Activated T-helper 9 cell treated with anti-CD3 and anti-CD28 coated beads, Interleukin-2, amount 50 U/mL, for 16 hours (primary cell): ENCODE measurements around the gene ERCC6L.
"Not testable (repeated sequence)": the region's sequence is repeated elsewhere in the genome, so short reads cannot be mapped to it uniquely, and the experiment has no call there.

Experiments used
- DNase-seq: peaks from one replicate; pipeline ENCODE4 v3.0.0-alpha.2; 2020; ENCODE audit warnings: low read depth

Gene ERCC6L

DNA sequence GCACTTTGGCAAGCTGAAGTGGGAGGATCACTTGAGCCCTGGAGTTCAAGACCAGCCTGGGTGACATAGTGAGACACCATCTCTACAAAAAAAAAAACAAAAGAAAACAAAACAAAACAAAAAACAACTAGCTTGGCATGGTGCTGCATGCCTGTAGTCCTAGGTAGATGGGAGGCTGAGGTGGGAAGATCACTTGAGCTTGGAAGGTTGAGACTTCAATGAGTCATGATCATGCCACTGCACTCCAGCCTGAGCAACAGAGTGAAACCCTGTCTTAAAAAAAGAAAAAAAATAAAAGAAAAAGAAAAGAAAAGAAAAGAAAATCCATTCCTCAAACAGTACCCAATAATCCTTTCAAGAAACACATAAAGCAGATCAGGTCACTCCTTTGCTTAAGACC lies 14.9 kb upstream of the ERCC6L start:
- no peak for DNase-seq

- no peak for DNase-seq
These were observed 8.5 kb upstream of the ERCC6L start for GRCh38 chrX:72247206-72247942.

- DNase-seq, result peak; percentile 26
These were observed 6.7 kb upstream of the ERCC6L start for GRCh38 chrX:72245461-72246089.

GRCh38 chrX:72243472-72243871 lies 4.6 kb upstream of the ERCC6L start:
- DNase-seq, result no peak

DNA sequence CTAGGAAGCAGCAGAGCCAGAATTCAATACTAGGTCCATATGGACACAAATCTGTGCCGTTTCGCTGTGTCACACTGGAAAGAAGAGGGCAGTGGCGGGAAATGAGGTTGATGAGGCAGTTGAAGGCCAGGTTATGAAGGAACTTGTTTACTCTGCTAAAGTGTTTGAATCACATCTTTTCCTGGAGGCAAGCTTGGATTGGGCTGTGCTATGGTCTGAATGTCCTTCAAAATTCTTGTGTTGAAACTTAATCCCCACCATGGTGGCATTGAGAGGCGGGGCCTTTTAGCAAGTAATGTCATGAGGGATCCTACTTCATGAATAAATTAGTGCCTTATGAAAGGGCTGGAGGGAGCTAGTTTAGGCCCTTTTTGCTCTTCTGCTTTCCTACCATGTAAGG lies 2.1 kb upstream of the ERCC6L start:
- DNase-seq, result no peak

DNA sequence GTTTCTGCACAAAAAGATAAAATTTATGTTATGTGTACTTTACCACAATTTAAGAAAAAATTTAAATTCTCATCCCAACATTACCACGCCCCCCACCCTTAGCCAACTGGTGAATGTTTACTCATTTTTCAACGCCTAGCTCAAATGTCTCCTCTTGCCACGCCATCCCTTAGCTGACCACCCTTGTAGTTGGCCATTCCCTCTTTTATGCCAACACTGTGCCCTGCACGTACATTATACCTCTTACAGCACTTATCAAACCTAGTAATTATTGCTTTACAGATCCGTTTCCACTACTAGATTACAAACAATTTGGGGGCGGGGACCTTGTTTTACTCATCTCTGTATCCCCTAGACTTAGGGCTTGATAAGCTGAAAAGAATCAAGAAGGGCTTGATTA lies 644 bp downstream of the ERCC6L start:
- no peak for DNase-seq

DNA sequence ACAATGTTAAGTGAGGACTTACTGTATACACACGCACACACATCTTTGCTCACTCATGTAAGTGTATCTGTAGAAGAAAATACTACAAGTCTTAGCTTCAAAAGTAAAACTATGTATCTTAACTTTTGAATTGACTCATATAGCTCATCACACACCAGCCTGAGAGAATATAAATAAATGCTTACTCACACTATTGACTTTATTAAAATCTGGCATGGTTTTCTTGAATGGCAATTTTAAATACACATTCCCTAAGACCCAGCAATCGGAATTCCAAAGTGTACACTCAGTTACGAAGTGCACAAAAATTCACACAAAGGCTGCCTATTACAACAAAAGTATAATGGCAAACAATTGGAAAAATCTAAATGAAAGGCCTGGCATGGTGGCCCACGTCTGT lies 2.0 kb downstream of the ERCC6L start:
- DNase-seq, result no peak

- no peak for DNase-seq
These were observed 8.5 kb downstream of the ERCC6L start for GRCh38 chrX:72230290-72230689.

GRCh38 chrX:72220375-72220774 lies 18.5 kb downstream of the ERCC6L start:
- not testable (repeated sequence) for DNase-seq

DNA sequence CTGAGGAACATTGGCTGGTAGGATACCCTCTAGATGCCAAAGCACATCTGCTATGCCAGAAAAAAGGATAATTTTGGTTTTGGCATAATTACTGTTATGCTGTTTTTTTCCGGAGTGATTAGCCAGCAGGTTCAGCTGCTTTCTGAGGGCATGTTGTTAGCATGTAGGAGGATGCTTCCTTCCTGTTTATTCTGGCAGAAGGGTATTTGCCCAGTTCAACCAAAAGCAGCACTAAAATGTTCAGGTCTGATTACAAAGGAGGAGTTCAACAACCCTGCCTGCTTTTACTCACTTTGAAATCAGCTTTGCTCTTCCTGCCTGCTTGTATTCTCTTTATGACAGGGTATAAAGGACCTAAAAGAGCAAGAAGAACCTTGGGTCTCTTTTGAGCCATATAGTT lies 21.9 kb downstream of the ERCC6L start:
- DNase-seq, result no peak

- no peak for DNase-seq
These were observed 30.6 kb downstream of the ERCC6L start for GRCh38 chrX:72208126-72208800.

DNA sequence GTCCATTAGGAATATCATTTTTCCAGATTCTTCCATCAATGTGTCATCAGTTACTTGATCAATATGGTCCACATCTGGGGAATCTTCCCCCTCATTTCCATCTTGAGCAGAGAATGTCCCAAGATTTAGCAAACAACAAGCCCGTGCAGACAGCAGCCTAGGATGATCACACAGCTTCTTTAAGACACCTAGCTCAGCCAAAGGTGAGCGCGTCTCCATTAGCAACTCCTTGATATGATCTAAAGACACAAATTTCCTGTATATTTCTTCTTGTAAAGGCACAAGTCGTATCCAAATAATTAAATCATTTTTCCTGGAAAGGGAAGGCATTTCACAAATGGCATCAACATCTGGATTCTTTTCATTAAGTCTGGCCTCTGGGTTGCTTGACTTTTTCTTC lies 31.5 kb downstream of the ERCC6L start:
- no peak for DNase-seq

GRCh38 chrX:72205706-72206105 lies 33.1 kb downstream of the ERCC6L start:
- DNase-seq, result no peak

DNA sequence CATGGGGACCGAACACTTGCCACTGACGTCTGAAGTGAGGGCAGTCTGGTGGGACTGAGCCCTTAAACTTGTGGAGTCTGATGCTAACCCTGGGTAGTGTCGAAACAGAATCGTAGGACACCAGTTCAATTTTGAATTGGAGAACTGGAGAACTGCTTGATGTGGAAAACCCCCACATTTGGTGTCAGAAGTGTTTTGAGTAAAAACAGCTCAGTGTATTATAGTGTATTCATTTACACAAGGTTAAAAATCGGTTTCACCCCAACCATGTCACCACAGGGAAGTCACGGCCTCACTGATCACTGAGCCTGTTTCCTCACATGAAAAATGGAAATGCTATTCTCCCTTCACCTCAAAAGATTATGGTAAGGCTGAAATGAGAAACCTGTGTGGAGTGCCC lies 35.4 kb downstream of the ERCC6L start:
- DNase-seq, result no peak

DNA sequence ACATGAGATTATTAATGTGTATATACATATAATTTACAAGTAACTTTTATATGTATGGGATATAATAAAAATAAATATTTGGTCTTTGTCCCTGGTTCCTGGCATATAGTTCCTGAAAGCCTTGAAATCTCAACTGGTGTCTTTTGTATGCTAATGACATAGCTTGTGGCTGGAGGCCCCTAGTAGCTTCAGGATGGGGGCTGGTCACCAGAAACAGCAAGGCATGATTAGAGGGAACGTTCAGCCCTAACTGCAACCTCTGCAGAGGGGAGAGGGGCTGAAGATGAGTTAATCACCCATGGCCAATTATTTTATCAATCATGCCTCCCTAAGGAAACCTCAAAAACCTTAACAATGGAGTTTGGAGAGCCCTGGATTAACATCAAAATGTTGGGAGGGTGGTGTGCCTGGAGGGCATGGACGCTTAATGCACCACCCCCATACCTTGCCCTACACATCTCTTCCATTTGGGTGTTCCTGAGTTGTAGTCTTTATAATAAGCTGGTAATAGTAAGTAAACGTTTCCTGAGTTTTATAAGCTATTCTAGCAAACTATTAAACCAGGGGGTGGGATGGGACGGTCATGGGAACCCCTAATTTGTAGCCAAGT lies 35.9 kb downstream of the ERCC6L start:
- DNase-seq, result no peak

DNA sequence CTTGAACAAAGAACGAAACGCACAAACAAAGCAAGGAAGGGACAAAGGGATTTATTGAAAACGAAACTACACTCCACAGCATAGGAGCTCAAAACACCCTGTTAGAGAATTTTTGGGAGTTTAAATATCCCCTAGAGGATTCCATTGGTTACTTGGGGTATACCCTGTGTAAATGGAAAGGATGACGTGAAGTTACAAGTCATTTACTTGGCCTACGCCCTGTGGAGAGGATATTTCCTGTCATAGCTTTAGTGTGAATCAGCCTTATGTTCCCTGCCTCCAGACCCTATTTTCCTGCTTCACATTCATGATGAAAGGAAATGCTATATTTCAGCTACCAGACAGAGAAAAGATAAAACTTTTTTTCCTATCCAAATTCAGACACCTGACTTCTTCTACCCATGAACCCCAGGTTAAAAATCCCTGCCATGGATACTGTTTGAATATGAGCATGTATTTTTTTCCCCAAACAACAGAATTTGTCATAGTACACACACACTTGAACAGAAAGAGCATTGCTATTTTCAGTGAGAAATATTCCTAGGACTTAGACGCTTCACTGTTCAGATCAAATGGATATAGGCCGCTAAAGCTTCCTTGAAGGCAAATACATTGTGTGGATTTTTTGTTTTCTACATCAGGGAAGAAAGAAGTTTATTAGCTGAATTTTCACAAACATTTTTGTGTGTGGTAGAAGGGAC lies 36.8 kb downstream of the ERCC6L start:
- DNase-seq, result no peak

- DNase-seq, result no peak
These were observed 55.9 kb downstream of the ERCC6L start for GRCh38 chrX:72182924-72183323.

GRCh38 chrX:72181178-72182125 lies 57.4 kb downstream of the ERCC6L start, which contains the start of gene PIN4:
Gene PIN4, plus strand, starts transcription at chrX:72181757. Its CDS starts 29 bp downstream, at chrX:72181786.
- DNase-seq, result peak; percentile 67

- DNase-seq, result no peak
These were observed 58.3 kb downstream of the ERCC6L start for GRCh38 chrX:72180539-72180938.

GRCh38 chrX:72176981-72177380 lies 61.8 kb downstream of the ERCC6L start:
- DNase-seq, result no peak

- not testable (repeated sequence) for DNase-seq
These were observed 62.5 kb downstream of the ERCC6L start for GRCh38 chrX:72176289-72176688.
